Small intestine (tissue), 7 donors: ENCODE measurements around the gene TMEM50A. TPM values are rescaled to one million over a fixed set of nuclear protein-coding genes. Genes with fewer than 3 reads are reported as not detected.
"Not testable (repeated sequence)": the region's sequence is repeated elsewhere in the genome, so short reads cannot be mapped to it uniquely, and the experiment has no call there.

Experiments used
- DNase-seq, 2 donors: peaks; one replicate each; pipeline versions ENCODE4 v3.0.0 to v3.0.0-alpha.2; 2013
- FAIRE-seq: peaks from 2 replicates; lab custom pipeline; 2012; peaks lifted over from hg19 to GRCh38; lab: Jason Lieb, UNC
- H3K27ac ChIP-seq, 3 donors: one replicate each; pipeline ENCODE4 v1.5.1; 2013; ENCODE audit warnings: low read length in 2 of 3, mild to moderate bottlenecking in 2 of 3, control low read depth in 1 of 3, inconsistent platforms in 1 of 3, low read depth in 1 of 3, moderate library complexity in 1 of 3
- H3K27me3 ChIP-seq, 3 donors: one replicate each; pipeline ENCODE4 v1.6.1; 2013; ENCODE audit warnings: low read length in 3 of 3, inconsistent platforms in 1 of 3; ENCODE audit not compliant: control insufficient read depth in 3 of 3, insufficient read depth in 3 of 3
- H3K36me3 ChIP-seq, 3 donors: one replicate each; pipeline ENCODE4 v1.6.1; 2013; ENCODE audit warnings: low read length in 3 of 3, inconsistent platforms in 1 of 3, low read depth in 1 of 3, mild to moderate bottlenecking in 1 of 3, moderate library complexity in 1 of 3; ENCODE audit not compliant: control insufficient read depth in 3 of 3, insufficient read depth in 2 of 3
- H3K4me1 ChIP-seq, 3 donors: one replicate each; pipeline ENCODE4 v1.6.1; 2013; ENCODE audit warnings: low read length in 2 of 3, inconsistent platforms in 1 of 3, low read depth in 1 of 3, mild to moderate bottlenecking in 1 of 3, moderate library complexity in 1 of 3; ENCODE audit not compliant: control insufficient read depth in 3 of 3, insufficient read depth in 2 of 3
- H3K4me3 ChIP-seq, 3 donors: one replicate each; pipeline ENCODE4 v1.5.1; 2013; ENCODE audit warnings: low read length in 3 of 3, control low read depth in 1 of 3, inconsistent platforms in 1 of 3, low read depth in 1 of 3, mild to moderate bottlenecking in 1 of 3, moderate library complexity in 1 of 3
- H3K9me3 ChIP-seq, 2 donors: one replicate each; pipeline ENCODE4 v1.6.1; 2013; ENCODE audit warnings: low read depth in 1 of 2, low read length in 1 of 2; ENCODE audit not compliant: control insufficient read depth in 2 of 2, insufficient read depth in 1 of 2
- WGBS, 3 donors: extraction: QIAGEN DNeasy Blood & Tissue Kit; methylation state at CpG; one replicate each; pipeline ENCODE4 v1.1.7; 2013; 5-methylcytosine and 5-hydroxymethylcytosine counted together
- polyA plus RNA-seq, 4 donors: library from polyadenylated mRNA; stranded (reverse) in 3 of 4; unstranded in 1 of 4; fragments of 200-250 nt in 3 of 4; fragments of 120-200 nt in 1 of 4; gene quantifications; one replicate each; pipeline versions ENCODE4 v1.2.1 to v1.2.3, GENCODE V29; 2013
- donor health status: healthy with polysubstance abuse.
- donor health status: control.
- donor health status: control.
- donor health status: Bipolar disorder and iron deficiency.
- donor health status: healthy.

TMEM50A gene
- polyA plus RNA-seq, 4 donors = 45.9 to 77.6 (median 63.7) TPM

GRCh38 chr1:25405731-25406305 lies 67.7 kb downstream of the TMEM50A start:
- 53 to 71% (median 62%) methylated on average over 7 to 9 of the region's 12 CpGs for WGBS, 3 donors

GRCh38 chr1:25409641-25410427 lies 71.7 kb downstream of the TMEM50A start:
- H3K4me3 ChIP-seq, DNase-seq, H3K4me1 ChIP-seq, H3K9me3 ChIP-seq, H3K27ac ChIP-seq, H3K27me3 ChIP-seq, H3K36me3 ChIP-seq, FAIRE-seq: not testable (repeated sequence)
- WGBS, 3 donors = 76 to 87% (median 86%) methylated on average over 8 to 9 of the region's 10 CpGs

More at GRCh38 chr1:25405731-25406305, 67.7 kb downstream of the TMEM50A start:
- H3K36me3 ChIP-seq, H3K4me3 ChIP-seq, FAIRE-seq, H3K9me3 ChIP-seq, H3K27me3 ChIP-seq, H3K27ac ChIP-seq, DNase-seq, H3K4me1 ChIP-seq: not testable (repeated sequence)

Other genes starting within 250 kb of the TMEM50A start
- gene SYF2, start 105.8 kb upstream of the TMEM50A start, polyA plus RNA-seq = 100 to 1,000 TPM in 2 of 4 donors, 10 to 100 TPM in 2; 68.6 to 136 (median 93.1) TPM
- 100 to 1,000 TPM in 2 of 4 donors, 10 to 100 TPM in 2; 56.7 to 291 (median 108) TPM for gene RSRP1, start 90.9 kb upstream of the TMEM50A start, polyA plus RNA-seq
- gene RHD, start 65.8 kb upstream of the TMEM50A start, polyA plus RNA-seq = under 1 TPM in 1 of 4 donors, not detected in 3; 0.93 TPM
- under 1 TPM in 2 of 4 donors, not detected in 2; 0.06 to 0.46 TPM for gene RHCE, start 82.5 kb downstream of the TMEM50A start, polyA plus RNA-seq
- 10 to 100 TPM in 2 of 4 donors, 1 to 10 TPM in 2; 8.1 to 18.6 (median 9.7) TPM for gene MACO1, start 92.6 kb downstream of the TMEM50A start, polyA plus RNA-seq
- gene LDLRAP1, start 205.3 kb downstream of the TMEM50A start, polyA plus RNA-seq = 10 to 100 TPM in 3 of 4 donors, 1 to 10 TPM in 1; 9.5 to 23.3 (median 15.6) TPM